Lower lobe of right lung (tissue), 2 donors: ENCODE measurements around the gene GLDC. TPM values are rescaled to one million over a fixed set of nuclear protein-coding genes. Genes with fewer than 3 reads are reported as not detected.

Experiments used
- ATAC-seq, 2 donors: fragments of 200-7000 bp; cut with Tn5 transposase; one replicate each; pipeline ENCODE4 v1.9.1; 2020 to 2022; ENCODE audit warnings: mild to moderate bottlenecking in 2 of 2, moderate library complexity in 2 of 2
- DNase-seq: peaks from one replicate; pipeline ENCODE4 v3.0.0-alpha.2; 2020
- H3K27ac ChIP-seq: fragments of 200-600 bp; one replicate; pipeline ENCODE4 v1.8.0; 2022
- H3K27me3 ChIP-seq: fragments of 200-600 bp; one replicate; pipeline ENCODE4 v1.8.0; 2022; ENCODE audit warnings: low read depth
- H3K36me3 ChIP-seq: fragments of 200-600 bp; one replicate; pipeline ENCODE4 v1.8.0; 2022; ENCODE audit warnings: mild to moderate bottlenecking
- H3K4me1 ChIP-seq: fragments of 200-600 bp; one replicate; pipeline ENCODE4 v1.8.0; 2022
- H3K4me3 ChIP-seq: fragments of 200-600 bp; one replicate; pipeline ENCODE4 v1.8.0; 2022; ENCODE audit warnings: mild to moderate bottlenecking
- H3K9me3 ChIP-seq: fragments of 200-600 bp; one replicate; pipeline ENCODE4 v1.8.0; 2022
- intact Hi-C: fragments of 100-400 bp; cut with DNase I; formaldehyde crosslinking; loops from one replicate; pipeline ENCODE4 v1.11.0; 2022
- total RNA-seq: library from RNA; stranded (reverse); fragmentation: NEBNext Ultra II Directional; extraction: Animal tissue kit (Norgen Biotek cat#: 25700); gene quantifications from one replicate; pipeline ENCODE4 v1.2.1, GENCODE V29; 2021
- TF ChIP-seq, protein P1 (sequence below): fragments of 200-600 bp; IDR thresholded peaks from one replicate; pipeline ENCODE4 v1.8.0; 2022; ENCODE audit warnings: antibody characterized with exemption, mild to moderate bottlenecking
- donor health status: DM: no; HTN: yes; CAD: no; lungs with severe emphysema.

The GLDC gene
- total RNA-seq, 1 donor from 2014 or later: 0.77 TPM

DNA sequence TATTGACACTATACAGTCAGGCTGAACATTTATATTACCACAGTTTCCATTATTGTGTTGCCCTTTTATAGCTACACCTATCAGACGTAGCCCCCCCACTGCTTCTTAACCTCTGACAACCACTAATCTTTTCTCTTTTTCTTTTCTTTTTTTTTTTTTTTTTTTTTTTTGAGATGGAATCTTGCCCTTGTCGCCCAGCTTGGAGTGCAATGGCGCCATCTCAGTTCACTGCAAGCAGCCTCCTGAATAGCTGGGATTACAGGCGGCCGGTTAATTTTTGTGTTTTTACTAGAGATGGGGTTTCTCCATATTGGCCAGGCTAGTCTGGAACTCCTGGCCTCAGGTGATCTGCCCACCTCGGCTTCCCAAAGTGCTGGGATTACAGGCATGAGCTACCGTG lies 157.1 kb downstream of the GLDC start:
- H3K9me3 ChIP-seq: no peaks in the 10 kb centered on the region
- no peaks in the 10 kb centered on the region for H3K27me3 ChIP-seq
- no peaks in the 10 kb centered on the region for H3K4me1 ChIP-seq
- ATAC-seq (no peak), DNase-seq (no peak)
- intact Hi-C loops: no loop called here
- no peak overlapping the region for H3K4me3 ChIP-seq
- TF ChIP-seq, protein P1, sequence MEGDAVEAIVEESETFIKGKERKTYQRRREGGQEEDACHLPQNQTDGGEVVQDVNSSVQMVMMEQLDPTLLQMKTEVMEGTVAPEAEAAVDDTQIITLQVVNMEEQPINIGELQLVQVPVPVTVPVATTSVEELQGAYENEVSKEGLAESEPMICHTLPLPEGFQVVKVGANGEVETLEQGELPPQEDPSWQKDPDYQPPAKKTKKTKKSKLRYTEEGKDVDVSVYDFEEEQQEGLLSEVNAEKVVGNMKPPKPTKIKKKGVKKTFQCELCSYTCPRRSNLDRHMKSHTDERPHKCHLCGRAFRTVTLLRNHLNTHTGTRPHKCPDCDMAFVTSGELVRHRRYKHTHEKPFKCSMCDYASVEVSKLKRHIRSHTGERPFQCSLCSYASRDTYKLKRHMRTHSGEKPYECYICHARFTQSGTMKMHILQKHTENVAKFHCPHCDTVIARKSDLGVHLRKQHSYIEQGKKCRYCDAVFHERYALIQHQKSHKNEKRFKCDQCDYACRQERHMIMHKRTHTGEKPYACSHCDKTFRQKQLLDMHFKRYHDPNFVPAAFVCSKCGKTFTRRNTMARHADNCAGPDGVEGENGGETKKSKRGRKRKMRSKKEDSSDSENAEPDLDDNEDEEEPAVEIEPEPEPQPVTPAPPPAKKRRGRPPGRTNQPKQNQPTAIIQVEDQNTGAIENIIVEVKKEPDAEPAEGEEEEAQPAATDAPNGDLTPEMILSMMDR: no peak
- H3K27ac ChIP-seq: no peak overlapping the region
- H3K36me3 ChIP-seq: peaks cover 61% of the 10 kb centered on the region

DNA sequence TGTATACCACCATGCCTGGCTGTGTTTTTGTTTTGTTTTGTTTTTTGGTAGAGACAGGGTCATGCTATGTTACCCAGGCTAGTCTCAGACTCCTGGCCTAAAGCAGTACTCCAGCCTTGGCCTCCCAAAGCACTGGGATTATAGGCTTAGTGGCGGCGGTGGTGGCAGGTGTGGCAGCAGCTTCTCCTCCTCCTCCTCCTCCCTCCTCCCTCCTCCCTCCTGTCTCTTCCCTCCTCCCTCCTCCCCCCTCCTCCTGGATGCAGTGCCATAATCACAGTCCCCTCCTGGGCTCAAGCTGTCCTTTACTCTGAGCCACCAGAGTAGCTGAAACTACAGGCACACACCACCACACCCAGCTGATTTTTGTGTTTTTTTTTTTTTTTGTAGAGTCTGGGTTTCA lies 161.3 kb downstream of the GLDC start:
- TF ChIP-seq, protein P1: no peak
- no peaks in the 10 kb centered on the region for H3K4me1 ChIP-seq
- no peak overlapping the region for H3K4me3 ChIP-seq
- H3K27me3 ChIP-seq: no peaks in the 10 kb centered on the region
- H3K27ac ChIP-seq: no peak overlapping the region
- H3K9me3 ChIP-seq: no peaks in the 10 kb centered on the region
- no peak for DNase-seq
- intact Hi-C loops: no loop called here
- H3K36me3 ChIP-seq: peaks cover 90% of the 10 kb centered on the region
- no peak for ATAC-seq

Other genes starting within 250 kb of the GLDC start
- 43.8 TPM for gene UHRF2, start 232.5 kb downstream of the GLDC start, total RNA-seq
- gene KDM4C, start 112.2 kb upstream of the GLDC start, total RNA-seq: 39.8 TPM